HG03378 (cell line): ENCODE results near the gene TMEM208.

Experiments
- ATAC-seq: cut with Tn5 transposase; IDR thresholded peaks from one replicate; pipeline ENCODE4 v1.9.1; 2021; ENCODE audit warnings: mild to moderate bottlenecking, moderate library complexity; ENCODE audit not compliant: unreplicated experiment

TMEM208 gene

DNA sequence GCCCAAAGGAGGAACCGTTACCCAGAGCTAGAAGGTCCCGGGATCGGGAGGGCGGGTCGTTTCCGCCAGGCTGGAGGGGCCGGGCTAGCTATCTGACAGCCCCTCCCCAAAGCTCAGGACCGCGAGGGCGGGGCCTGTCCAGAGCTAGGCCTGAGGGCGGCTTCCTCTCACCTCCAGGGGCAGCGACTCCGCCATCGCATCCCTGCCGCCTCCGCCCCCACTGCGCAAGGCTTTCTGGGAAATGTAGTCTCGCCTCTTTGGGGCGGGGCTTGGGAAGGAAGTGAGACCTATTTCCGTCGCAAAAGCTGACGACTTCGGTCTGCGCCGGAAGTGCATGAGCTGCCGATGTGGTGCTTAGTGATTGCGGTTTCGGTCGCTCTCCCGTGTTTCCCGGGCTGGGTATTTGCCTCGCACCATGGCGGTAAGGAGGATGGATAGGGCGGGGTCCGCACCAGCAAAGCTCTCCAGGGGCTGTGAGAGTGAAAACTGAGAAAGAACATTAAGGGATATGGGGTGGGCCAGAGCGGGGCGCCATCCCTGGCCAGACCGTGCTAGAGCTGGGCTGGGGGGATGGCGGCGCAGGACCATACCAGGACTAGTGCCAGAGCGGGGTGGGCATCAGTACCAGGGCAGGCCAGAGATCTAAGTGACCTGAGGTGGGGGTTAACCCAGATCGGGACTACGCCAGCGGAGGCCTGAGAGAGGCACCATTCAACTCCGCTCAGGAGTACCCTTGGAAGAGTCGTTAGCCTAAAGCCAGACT lies at the start of gene TMEM208:
TMEM208 (plus strand) TSS at position 327 of the 763 bp plus-strand sequence; CDS start at position 416, 89 bp downstream.
- ATAC-seq = peak; percentile 74

- ATAC-seq = no peak
Observed at GRCh38 chr16:67177743-67178699, 48.9 kb upstream of the TMEM208 start.

DNA sequence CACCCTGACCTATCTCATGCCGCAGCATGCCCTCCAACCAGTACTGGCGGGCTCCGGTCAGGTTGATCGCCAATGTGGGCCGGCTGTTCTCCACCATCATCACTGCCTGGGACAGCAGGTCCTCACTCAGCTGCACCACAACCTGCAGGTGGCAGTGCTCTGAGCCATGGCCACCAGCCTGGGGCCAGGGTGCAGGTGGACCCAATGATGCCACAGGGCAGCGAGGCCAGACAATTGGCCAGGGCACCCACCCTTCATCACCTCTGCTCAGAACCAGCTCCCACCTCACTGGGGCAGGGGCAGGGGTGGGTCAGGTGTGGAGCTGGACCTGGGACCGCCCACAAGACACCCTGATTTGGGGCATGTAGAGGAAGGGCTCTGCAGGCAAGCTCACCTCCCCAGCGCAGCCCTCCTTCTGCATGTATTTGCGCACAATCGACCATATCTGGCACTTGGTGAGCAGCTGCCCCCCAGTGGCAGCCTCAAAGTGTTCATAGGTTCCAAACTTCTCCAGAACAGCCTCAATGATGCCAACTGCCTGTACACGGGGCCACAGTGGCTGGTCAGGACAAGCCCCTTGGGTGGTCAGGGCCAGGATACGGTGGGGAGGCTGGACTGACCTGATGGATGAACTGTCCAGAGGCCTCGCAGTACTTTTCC lies 47.4 kb upstream of the TMEM208 start:
- ATAC-seq = no peak

DNA sequence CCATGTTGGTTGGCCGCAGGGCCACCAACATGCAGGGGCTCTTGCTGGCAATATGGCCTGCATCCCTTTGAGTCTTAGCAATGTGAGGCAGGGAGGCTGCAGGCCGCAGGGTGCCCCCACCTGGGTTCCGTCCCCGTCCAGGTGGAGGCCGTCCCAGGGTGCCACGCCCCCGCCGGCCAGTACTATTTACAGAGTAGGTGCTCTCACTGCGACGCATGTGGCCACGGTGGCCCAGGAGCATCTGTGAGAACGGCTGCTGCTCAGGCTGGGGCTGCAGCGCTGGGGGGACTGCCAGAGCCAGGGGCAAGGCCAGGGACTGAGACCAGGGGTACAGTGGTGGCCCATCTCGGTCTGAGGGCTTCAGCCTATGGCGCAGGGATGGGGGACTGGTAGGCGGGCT lies 46.8 kb upstream of the TMEM208 start:
- ATAC-seq = no peak

GRCh38 chr16:67181346-67181745 lies 45.6 kb upstream of the TMEM208 start:
- ATAC-seq = no peak

GRCh38 chr16:67182288-67182687 lies 44.6 kb upstream of the TMEM208 start:
- no peak for ATAC-seq

- ATAC-seq = no peak
Observed at GRCh38 chr16:67183284-67183626, 43.7 kb upstream of the TMEM208 start.

DNA sequence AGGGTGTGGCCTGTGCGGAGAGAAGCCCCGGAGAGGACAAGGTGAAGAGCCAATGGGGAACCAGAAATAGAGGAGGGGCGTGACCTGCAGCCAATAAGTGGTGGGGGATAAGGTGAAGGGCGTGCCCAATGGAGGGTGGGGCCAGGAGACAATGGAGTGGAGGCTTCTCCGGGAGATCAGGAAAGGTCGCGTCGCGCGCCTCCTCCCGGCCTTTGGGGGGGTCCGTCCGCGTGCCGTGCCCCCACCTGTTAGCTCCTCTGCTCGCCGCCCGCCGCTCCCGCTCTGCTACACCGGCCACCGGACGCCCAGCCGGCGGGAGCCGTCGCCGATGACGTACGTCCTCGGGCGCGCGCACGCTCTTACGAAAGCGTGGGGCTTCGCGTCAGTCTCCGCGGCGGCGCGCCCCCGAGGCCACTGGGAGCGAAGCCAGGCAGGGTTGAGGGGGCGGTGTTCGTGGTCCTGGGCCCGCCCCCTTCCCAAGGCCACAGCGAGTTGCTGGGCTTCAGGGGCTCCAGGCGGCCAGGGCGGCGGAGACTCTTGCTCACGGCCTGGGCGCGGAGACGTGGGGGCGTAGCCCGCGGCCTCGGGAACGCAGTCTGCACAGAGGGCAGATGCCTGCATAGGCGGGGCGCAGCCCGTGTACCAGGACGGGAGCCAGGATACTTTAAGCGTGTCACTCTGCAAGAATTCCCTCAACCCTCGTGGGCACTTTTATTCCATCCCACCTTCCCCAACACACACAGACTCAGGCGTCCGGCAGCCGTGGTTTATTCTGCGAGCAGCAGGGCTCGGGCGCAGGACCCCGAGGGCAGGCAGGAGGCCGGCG lies 43.1 kb upstream of the TMEM208 start, which contains the start of gene MATCAP1:
MATCAP1 (minus strand) TSS at position 337 of the 826 bp plus-strand sequence. CDS start 3,353 bp downstream, outside the sequence.
- peak; percentile 87 for ATAC-seq

GRCh38 chr16:67184453-67184994 lies 42.4 kb upstream of the TMEM208 start:
- ATAC-seq = no peak

- no peak for ATAC-seq
Observed at GRCh38 chr16:67184995-67185650, 41.8 kb upstream of the TMEM208 start.

DNA sequence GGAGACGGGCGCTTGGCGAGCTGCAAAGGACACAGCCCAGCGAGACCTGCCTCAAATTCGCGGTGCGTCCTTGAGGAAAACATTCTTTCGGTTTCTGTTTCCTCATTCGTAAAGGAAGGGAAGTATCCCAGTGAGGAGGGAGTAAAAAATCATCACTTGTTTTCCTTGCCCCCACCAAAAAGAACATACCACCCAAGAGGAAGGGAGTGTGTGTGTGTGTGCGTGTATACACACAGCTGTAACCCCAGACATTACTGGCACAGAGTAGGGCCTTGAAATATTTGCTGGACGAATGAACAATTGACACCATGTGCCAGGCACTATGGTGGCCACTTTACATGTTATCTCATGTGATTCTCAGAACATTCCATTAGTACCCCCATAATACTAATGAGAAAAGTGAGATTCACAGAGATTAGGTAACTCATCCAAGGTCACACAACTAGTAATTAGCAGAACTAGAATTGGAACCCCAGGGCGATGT lies 41.2 kb upstream of the TMEM208 start:
- no peak for ATAC-seq

DNA sequence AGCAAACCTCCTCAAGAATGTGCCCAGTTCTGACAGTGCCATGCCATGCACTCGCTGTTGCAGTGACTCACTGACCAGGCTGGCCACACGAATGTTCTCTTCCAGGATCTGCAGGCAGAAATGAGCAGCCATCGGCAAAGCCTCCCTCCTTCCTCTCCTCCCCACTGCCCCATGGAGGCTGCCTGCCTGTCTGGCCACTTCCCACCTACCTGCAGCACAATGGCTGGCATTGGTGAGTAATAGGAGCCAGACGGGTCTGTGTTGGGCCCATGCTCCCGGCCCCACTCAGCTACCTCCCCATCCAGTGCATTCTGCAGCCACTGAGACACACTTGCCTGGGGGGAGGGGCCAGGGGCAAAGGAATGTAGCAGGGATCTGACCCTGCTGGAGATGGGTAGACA lies 40.4 kb upstream of the TMEM208 start:
- ATAC-seq = no peak

DNA sequence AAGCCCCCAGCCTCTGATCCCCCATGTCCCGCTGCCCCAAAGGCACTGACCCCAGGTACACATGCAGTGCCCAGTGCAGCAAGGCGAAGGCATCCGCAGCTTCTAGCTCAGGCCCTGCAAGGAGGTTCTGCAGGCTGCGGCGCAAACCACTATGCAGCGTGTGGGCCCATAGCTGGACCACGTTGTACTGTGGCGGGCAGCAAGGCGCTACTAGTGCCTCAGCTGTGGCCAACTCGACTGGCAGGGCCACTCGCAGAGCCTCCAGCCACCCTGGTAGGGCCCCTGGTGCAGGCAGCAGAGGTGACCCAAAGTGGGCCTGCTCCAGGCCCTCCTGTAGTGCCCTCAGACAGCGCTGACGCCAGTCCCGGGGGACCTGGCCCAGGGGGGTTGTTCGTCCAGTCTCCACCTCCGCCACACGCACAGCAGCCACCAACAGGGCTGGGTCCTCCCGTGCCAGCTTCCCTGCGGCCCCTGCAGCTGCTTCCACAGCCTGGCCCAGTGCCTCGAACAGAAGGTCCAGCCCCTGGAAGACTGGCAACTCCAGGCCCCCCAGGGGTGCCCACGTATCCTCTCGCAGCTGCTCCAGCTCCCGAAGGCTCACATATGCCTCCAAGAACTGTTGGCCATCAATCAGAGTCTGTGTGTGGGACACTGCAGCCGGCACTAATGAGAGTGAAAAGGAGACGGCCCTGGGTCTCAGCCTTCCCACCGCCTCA lies 39.6 kb upstream of the TMEM208 start:
- ATAC-seq = no peak

DNA sequence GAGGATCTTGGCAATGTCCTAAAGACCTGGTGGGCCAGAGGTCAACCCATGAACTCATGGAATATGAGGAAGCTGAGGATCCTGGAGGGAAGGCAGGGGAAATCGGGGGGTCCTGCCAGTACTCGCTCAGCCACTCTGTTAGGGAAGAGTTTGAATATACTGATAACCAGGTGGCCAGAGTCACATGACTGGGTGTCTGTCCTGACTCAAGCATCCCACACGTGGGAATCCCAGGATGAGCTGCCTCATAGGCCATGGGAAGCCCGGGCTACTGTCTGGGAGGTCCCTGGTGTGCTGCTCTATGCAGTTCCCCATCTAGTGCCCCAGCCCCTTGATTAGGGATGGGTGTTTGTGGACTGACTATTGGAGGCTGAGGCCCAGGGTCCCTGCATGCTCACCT lies 38.6 kb upstream of the TMEM208 start:
- ATAC-seq = no peak

- ATAC-seq = no peak
Observed at GRCh38 chr16:67188798-67189197, 38.1 kb upstream of the TMEM208 start.

GRCh38 chr16:67190041-67190440 lies 36.9 kb upstream of the TMEM208 start, which contains the start of gene EXOC3L1:
TSS of gene EXOC3L1 (minus strand) at chr16:67190136. CDS start at chr16:67189676, 460 bp downstream.
- no peak for ATAC-seq

DNA sequence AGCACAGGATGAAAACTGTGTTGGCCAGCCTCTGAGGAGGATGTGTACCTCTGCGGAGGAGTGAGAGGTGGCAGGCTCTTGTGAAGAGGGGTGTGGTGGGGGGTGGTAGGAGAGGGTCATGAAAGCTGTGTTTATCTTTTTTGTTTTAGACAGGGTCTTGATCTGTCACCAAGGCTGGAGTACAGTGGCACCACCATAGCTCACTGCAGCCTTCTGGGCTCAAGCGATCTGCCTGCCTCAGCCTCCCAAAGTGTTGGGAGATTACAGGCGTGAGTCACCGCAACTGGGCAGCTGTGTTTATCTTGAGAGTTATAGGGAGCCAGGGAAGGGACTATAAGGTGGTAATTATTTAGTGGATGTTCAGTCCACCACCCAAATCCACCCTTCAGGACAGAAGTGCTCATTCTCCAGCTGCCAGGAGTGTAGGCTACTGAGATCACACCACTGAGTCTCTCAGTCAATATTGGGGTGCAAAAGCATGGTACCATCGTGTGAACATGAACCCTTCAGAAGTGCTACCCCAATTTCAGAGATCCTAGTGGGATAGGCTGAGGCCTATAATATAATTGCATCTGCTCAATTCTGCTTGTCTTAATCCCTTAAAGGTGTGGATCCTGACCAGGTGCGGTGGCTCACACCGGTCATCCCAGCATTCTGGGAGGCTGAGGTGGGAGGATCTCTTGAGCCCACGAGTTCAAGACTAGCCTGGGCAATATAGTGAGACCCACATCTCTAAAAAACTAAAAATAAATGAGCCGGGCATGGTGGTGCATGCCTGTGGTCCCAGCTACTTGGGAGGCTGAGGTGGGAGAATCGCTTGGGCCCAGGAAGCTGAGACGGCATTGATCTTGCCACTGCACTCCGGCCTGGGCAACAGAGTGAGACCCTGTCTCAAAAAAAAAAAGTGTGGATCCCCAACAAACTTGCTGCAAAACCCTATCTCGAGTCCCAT lies 36.2 kb upstream of the TMEM208 start:
- no peak for ATAC-seq
